GM23338 (cell line): Measurements from ENCODE around the gene IL1RL1. TPM values are rescaled to one million over a fixed set of nuclear protein-coding genes. Genes with fewer than 3 reads are reported as not detected.

Source experiments
- ATAC-seq: fragments of 200-7000 bp; cut with Tn5 transposase; 3 replicates; pipeline ENCODE4 v1.9.1; 2020
- DNase-seq: peaks from one replicate; pipeline ENCODE4 v3.0.0-alpha.2; 2015; ENCODE audit warnings: low spot score
- H2AFZ ChIP-seq: fragments of 200-600 bp; sonication (generic); 2 replicates; pipeline ENCODE4 v1.8.0; 2016; ENCODE audit warnings: antibody characterized with exemption, mild to moderate bottlenecking, moderate library complexity
- H3F3A ChIP-seq: fragments of 200-600 bp; sonication (generic); replicated peaks from 2 replicates; pipeline ENCODE4 v1.8.0; 2017; ENCODE audit warnings: antibody characterized with exemption, mixed run types, low read depth
- H3K27ac ChIP-seq: fragments of 200-600 bp; sonication (generic); 2 replicates; pipeline ENCODE4 v1.6.1; 2016; ENCODE audit warnings: low read depth
- H3K27me3 ChIP-seq: fragments of 200-600 bp; sonication (generic); 2 replicates; pipeline ENCODE4 v1.8.0; 2016; ENCODE audit warnings: mild to moderate bottlenecking, mixed run types, moderate library complexity; ENCODE audit not compliant: insufficient read depth
- H3K36me3 ChIP-seq: fragments of 200-600 bp; sonication (generic); 2 replicates; pipeline ENCODE4 v1.8.0; 2016; ENCODE audit warnings: mild to moderate bottlenecking; ENCODE audit not compliant: insufficient read depth
- H3K4me1 ChIP-seq: fragments of 200-600 bp; sonication (generic); 2 replicates; pipeline ENCODE4 v1.8.0; 2016; ENCODE audit warnings: mild to moderate bottlenecking, moderate library complexity; ENCODE audit not compliant: insufficient read depth
- H3K4me2 ChIP-seq: fragments of 200-600 bp; sonication (generic); 2 replicates; pipeline ENCODE4 v1.7.1; 2017; ENCODE audit warnings: mixed run types
- H3K4me3 ChIP-seq: fragments of 200-600 bp; sonication (generic); 2 replicates; pipeline ENCODE4 v1.6.1; 2016; ENCODE audit warnings: mixed run types
- H3K79me2 ChIP-seq: fragments of 200-600 bp; sonication (generic); replicated peaks from 2 replicates; pipeline ENCODE4 v1.8.0; 2017; ENCODE audit warnings: mild to moderate bottlenecking; ENCODE audit not compliant: insufficient read depth
- H3K9me2 ChIP-seq: fragments of 200-600 bp; sonication (generic); 2 replicates; pipeline ENCODE4 v1.8.0; 2017; ENCODE audit not compliant: insufficient read depth
- H4K20me1 ChIP-seq: fragments of 200-600 bp; sonication (generic); replicated peaks from 2 replicates; pipeline ENCODE4 v1.8.0; 2017; ENCODE audit warnings: mild to moderate bottlenecking; ENCODE audit not compliant: insufficient read depth
- H3K27ac Mint-ChIP-seq: 2 replicates; pipeline ENCODE4 v1.8.0; 2020; ENCODE audit warnings: inconsistent platforms, mild to moderate bottlenecking, moderate library complexity, mixed read lengths
- H3K27me3 Mint-ChIP-seq: 3 replicates; pipeline ENCODE4 v1.8.0; 2022; ENCODE audit warnings: low read depth, mild to moderate bottlenecking, moderate library complexity, mixed read lengths, inconsistent platforms; ENCODE audit not compliant: insufficient read depth, poor library complexity
- H3K36me3 Mint-ChIP-seq: 3 replicates; pipeline ENCODE4 v1.8.0; 2021; ENCODE audit warnings: low read depth, mild to moderate bottlenecking, inconsistent platforms, moderate library complexity, mixed read lengths
- H3K4me1 Mint-ChIP-seq: 3 replicates; pipeline ENCODE4 v1.8.0; 2020; ENCODE audit warnings: mild to moderate bottlenecking, inconsistent platforms, mixed read lengths
- H3K4me3 Mint-ChIP-seq: 3 replicates; pipeline ENCODE4 v1.8.0; 2021; ENCODE audit warnings: moderate library complexity, mild to moderate bottlenecking, inconsistent platforms, mixed read lengths
- H3K9me3 Mint-ChIP-seq: 3 replicates; pipeline ENCODE4 v1.8.0; 2020; ENCODE audit warnings: moderate library complexity, mild to moderate bottlenecking, inconsistent platforms, mixed read lengths
- CREB1 ChIP-seq: fragments of 250-450 bp; sonication (Bioruptor Pico); IDR thresholded peaks from 2 replicates; pipeline ENCODE4 v1.5.0; 2020; ENCODE audit warnings: low read depth, mild to moderate bottlenecking, moderate library complexity
- CTCF ChIP-seq, 2 experiments: fragments of 200-600 bp in 1 of 2; sonication (generic) in 1 of 2; conservative IDR thresholded peaks; 2 replicates each; pipeline versions ENCODE4 v1.5.1 to v1.6.1; 2016 to 2017; ENCODE audit warnings: antibody characterized with exemption in 2 of 2, low read depth in 2 of 2, mild to moderate bottlenecking in 2 of 2, moderate library complexity in 1 of 2
- ETS1 ChIP-seq: IDR thresholded peaks from 2 replicates; pipeline ENCODE4 v1.6.1; 2016; ENCODE audit warnings: antibody characterized with exemption
- EZH2 ChIP-seq: fragments of 200-600 bp; sonication (generic); IDR thresholded peaks from one replicate; pipeline ENCODE4 v1.8.0; 2017; ENCODE audit warnings: antibody characterized with exemption, mild to moderate bottlenecking, low read depth; ENCODE audit not compliant: unreplicated experiment
- EZH2phosphoT487 ChIP-seq: fragments of 200-600 bp; sonication (generic); IDR thresholded peaks from one replicate; pipeline ENCODE4 v1.8.1; 2018; ENCODE audit warnings: antibody characterized with exemption; ENCODE audit not compliant: unreplicated experiment
- JUNB ChIP-seq: IDR thresholded peaks from one replicate; pipeline ENCODE4 v1.6.1; 2016; ENCODE audit warnings: antibody characterized with exemption; ENCODE audit not compliant: unreplicated experiment
- NANOG ChIP-seq: IDR thresholded peaks from 2 replicates; pipeline ENCODE4 v1.6.1; 2016; ENCODE audit warnings: antibody characterized with exemption, borderline replicate concordance
- POLR2AphosphoS5 ChIP-seq: IDR thresholded peaks from 2 replicates; pipeline ENCODE4 v1.6.1; 2016; ENCODE audit warnings: antibody characterized with exemption, low read depth
- STAT1 ChIP-seq: IDR thresholded peaks from one replicate; pipeline ENCODE4 v1.6.1; 2016; ENCODE audit warnings: antibody characterized with exemption; ENCODE audit not compliant: unreplicated experiment
- ZNF114 ChIP-seq: fragments of 250-450 bp; sonication (Bioruptor Pico); IDR thresholded peaks from 2 replicates; pipeline ENCODE4 v1.5.0; 2020; ENCODE audit warnings: mild to moderate bottlenecking, moderate library complexity
- ZNF331 ChIP-seq: fragments of 250-450 bp; sonication (Bioruptor Pico); IDR thresholded peaks from 2 replicates; pipeline ENCODE4 v1.5.0; 2020; ENCODE audit warnings: low read depth, mild to moderate bottlenecking, moderate library complexity
- ZNF462 ChIP-seq: fragments of 250-450 bp; sonication (Bioruptor Pico); IDR thresholded peaks from 2 replicates; pipeline ENCODE4 v1.5.0; 2020; ENCODE audit warnings: mild to moderate bottlenecking, moderate library complexity
- polyA plus RNA-seq: library from polyadenylated mRNA; unstranded; fragments of >200 nt; fragmentation: Nextera tagmentation; extraction: Ambion mirVana; gene quantifications from 2 replicates; pipeline ENCODE4 v1.2.1, GENCODE V29; 2016
- total RNA-seq: library from RNA; depleted of rRNA; stranded (reverse); fragments of >200 nt; shearing (Covaris generic); gene quantifications from 2 replicates; pipeline ENCODE4 v1.2.3, GENCODE V29; 2014
- TF ChIP-seq, protein P1 (sequence below): IDR thresholded peaks from one replicate; pipeline ENCODE4 v1.6.1; 2018; ENCODE audit warnings: antibody characterized with exemption; ENCODE audit not compliant: unreplicated experiment

IL1RL1 gene
- total and polyA plus RNA-seq, 2 experiments from 2014 or later: not detected

DNA sequence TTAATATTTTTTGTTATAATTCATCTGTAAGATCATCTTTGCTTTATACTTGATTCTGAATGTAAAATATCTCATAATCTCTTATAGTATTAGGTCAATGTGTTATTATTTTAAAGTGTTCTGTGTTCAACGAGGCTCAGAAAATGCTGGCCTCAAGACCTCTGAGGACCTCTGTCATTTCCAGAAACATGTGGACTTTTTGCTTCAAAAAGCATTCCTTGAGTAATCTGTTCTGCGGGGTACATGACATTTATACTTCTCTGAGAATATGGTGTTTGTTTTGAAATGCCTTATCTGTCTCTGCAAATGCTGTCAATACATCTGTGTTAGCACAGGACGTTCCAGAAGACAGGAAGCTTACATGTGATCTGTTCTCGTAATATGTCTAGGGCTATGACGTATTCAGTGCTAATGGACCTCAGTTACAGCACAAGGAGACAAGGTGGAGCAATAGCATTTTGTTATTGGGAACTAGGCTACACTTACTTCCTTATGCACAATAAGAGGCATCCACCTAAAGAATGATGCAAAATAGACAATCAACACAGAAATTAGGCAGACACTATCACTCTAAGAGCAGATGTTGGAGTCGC, 37.6 kb upstream of the IL1RL1 start:
- Mint-ChIP-seq H3K9me3 (peaks cover 22% of the 10 kb centered on the region), H3K36me3 (peaks cover 9% of the 10 kb centered on the region; the same call in 2 of the 3 replicates), H3K27me3 (no peaks in the 10 kb centered on the region), H3K4me1 (no peaks in the 10 kb centered on the region), H3K4me3 (no peak overlapping the region), H3K27ac (no peak overlapping the region)
- Histone ChIP-seq H3K27me3 (no peaks in the 10 kb centered on the region), H3K9me2 (peaks cover 3% of the 10 kb centered on the region; the same call in 1 of the 2 replicates), H3K4me3 (no peak overlapping the region), H3K36me3 (no peaks in the 10 kb centered on the region), H4K20me1 (no peaks in the 10 kb centered on the region), H3K4me1 (no peaks in the 10 kb centered on the region), H2AFZ (no peak overlapping the region), H3K27ac (no peak overlapping the region), H3K79me2 (no peaks in the 10 kb centered on the region), H3K4me2 (no peak overlapping the region), H3F3A (no peaks in the 10 kb centered on the region)
- TF ChIP-seq POLR2AphosphoS5: no peak
- no peak for TF ChIP-seq ETS1
- TF ChIP-seq CREB1: no peak
- no peak for TF ChIP-seq EZH2phosphoT487
- no peak for TF ChIP-seq ZNF462 (CRISPR knock-in tag)
- no peak for TF ChIP-seq CTCF (conservative IDR thresholded peaks at IDR 0.05; ENCODE audit: low read depth in 2 of 2)
- TF ChIP-seq NANOG: no peak
- no peak for TF ChIP-seq JUNB
- TF ChIP-seq, protein P1, sequence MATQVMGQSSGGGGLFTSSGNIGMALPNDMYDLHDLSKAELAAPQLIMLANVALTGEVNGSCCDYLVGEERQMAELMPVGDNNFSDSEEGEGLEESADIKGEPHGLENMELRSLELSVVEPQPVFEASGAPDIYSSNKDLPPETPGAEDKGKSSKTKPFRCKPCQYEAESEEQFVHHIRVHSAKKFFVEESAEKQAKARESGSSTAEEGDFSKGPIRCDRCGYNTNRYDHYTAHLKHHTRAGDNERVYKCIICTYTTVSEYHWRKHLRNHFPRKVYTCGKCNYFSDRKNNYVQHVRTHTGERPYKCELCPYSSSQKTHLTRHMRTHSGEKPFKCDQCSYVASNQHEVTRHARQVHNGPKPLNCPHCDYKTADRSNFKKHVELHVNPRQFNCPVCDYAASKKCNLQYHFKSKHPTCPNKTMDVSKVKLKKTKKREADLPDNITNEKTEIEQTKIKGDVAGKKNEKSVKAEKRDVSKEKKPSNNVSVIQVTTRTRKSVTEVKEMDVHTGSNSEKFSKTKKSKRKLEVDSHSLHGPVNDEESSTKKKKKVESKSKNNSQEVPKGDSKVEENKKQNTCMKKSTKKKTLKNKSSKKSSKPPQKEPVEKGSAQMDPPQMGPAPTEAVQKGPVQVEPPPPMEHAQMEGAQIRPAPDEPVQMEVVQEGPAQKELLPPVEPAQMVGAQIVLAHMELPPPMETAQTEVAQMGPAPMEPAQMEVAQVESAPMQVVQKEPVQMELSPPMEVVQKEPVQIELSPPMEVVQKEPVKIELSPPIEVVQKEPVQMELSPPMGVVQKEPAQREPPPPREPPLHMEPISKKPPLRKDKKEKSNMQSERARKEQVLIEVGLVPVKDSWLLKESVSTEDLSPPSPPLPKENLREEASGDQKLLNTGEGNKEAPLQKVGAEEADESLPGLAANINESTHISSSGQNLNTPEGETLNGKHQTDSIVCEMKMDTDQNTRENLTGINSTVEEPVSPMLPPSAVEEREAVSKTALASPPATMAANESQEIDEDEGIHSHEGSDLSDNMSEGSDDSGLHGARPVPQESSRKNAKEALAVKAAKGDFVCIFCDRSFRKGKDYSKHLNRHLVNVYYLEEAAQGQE: no peak
- TF ChIP-seq EZH2: no peak
- no peak for TF ChIP-seq ZNF331 (CRISPR knock-in tag)
- TF ChIP-seq ZNF114: no peak
- TF ChIP-seq STAT1: no peak
- ATAC-seq: no peak
- DNase-seq: no peak
